DOHH2 (cell line): ENCODE measurements around the gene KCTD13.

Experiments
- CTCF ChIP-seq: fragments of 200-600 bp; sonication (generic); IDR thresholded peaks from one replicate; pipeline ENCODE4 v1.5.1; 2014; ENCODE audit warnings: antibody characterized with exemption, mild to moderate bottlenecking, low read depth, low read length; ENCODE audit not compliant: poor library complexity, severe bottlenecking
- EZH2phosphoT487 ChIP-seq: fragments of 200-600 bp; sonication (generic); IDR thresholded peaks from 2 replicates; pipeline ENCODE4 v1.6.1; 2017; ENCODE audit warnings: borderline replicate concordance, mild to moderate bottlenecking, antibody characterized with exemption, low read length, moderate library complexity, mixed read lengths

GRCh38 chr16:29863669-29863984, 62.4 kb downstream of the KCTD13 start:
- TF ChIP-seq CTCF, result no peak
- TF ChIP-seq EZH2phosphoT487, result no peak
